ENCODE measurements around the gene ZNF385C.

ZNF385C gene

GRCh38 chr17:41982026-41982760 lies 116.1 kb downstream of the ZNF385C start:
- DNase-seq = no peak

- no peak for DNase-seq
Observed at GRCh38 chr17:41977991-41978390, 120.3 kb downstream of the ZNF385C start.

- DNase-seq = no peak
Observed at GRCh38 chr17:41976142-41976768, 122.0 kb downstream of the ZNF385C start.

Measured in T-helper 1 cell (primary cell).